Measurements from ENCODE around the gene KIF2C.

The KIF2C gene

GRCh38 chr1:44817307-44817706, 77.7 kb downstream of the KIF2C start:
- DNase-seq: no peak
